ENCODE measurements around the gene BTBD18. TPM values are rescaled to one million over a fixed set of nuclear protein-coding genes. Genes with fewer than 3 reads are reported as not detected.

Gene BTBD18, protein sequence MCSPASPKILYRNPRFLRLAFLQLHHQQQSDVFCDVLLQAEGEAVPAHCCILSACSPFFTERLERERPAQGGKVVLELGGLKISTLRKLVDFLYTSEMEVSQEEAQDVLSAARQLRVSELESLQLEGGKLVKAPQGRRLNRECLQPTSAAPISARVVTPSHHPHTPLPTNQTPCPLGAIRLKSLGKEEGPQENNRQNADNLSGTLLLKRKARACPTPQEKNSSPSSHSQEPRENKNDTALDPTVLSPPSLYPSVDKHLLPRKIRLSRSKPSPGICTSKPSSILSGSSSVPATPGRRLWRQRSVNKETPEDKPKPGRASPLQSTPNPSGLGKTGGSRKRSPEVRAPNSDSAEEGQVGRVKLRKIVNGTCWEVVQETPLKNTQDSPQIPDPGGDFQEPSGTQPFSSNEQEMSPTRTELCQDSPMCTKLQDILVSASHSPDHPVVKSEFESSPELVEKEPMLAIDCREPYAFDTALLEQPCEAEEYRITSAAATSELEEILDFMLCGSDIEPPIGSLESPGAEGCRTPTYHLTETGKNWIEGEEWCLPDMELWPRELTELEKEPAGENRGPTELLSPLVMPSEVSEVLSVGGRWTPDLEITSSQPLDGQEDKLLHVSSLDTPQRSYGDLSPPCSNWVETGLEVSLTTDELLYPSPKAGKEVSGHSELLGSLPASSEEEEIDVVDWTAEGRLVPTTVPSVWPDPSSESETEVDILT
- not detected for total RNA-seq

DNA sequence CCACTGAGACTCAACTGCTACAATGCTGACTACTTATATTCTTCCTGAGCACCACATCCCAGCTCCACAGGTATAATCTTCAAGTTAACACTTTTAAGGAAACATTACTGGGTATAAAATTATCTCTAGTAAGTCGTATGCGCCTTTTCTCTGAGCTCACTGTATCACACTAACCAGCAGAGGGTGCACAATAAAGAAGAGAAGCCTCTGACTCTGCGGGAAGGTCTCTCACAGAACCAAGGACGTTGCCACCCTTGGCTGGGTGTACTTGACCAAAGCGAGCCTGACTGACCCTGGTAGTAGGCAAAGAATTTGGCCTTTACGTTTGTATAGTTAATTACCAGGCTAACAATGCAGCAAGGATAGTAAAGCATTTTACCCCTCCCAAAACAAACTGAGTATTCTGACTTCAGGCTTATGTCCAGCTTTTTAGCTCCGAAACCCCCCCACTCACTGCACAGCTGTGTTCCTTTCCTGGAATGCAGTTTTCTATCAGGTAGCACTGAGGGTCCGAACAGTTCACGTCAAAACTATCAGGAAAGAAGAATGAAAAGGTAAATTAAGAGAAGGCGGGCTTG lies at the start of gene BTBD18:
BTBD18 (minus strand) TSS at position 144 of the 578 bp plus-strand sequence. CDS start 631 bp downstream, outside the sequence.
- TF ChIP-seq EP300 (IDR thresholded peaks at IDR 0.05; ENCODE audit: low read depth) (no peak), POLR2AphosphoS5 (IDR thresholded peaks at IDR 0.05) (no peak), POLR2A (IDR thresholded peaks at IDR 0.05) (no peak)
- TF ChIP-seq, protein P1, sequence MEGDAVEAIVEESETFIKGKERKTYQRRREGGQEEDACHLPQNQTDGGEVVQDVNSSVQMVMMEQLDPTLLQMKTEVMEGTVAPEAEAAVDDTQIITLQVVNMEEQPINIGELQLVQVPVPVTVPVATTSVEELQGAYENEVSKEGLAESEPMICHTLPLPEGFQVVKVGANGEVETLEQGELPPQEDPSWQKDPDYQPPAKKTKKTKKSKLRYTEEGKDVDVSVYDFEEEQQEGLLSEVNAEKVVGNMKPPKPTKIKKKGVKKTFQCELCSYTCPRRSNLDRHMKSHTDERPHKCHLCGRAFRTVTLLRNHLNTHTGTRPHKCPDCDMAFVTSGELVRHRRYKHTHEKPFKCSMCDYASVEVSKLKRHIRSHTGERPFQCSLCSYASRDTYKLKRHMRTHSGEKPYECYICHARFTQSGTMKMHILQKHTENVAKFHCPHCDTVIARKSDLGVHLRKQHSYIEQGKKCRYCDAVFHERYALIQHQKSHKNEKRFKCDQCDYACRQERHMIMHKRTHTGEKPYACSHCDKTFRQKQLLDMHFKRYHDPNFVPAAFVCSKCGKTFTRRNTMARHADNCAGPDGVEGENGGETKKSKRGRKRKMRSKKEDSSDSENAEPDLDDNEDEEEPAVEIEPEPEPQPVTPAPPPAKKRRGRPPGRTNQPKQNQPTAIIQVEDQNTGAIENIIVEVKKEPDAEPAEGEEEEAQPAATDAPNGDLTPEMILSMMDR (IDR thresholded peaks at IDR 0.05) = peak; percentile 43 to 69 (median 53)
- peak; percentile 48 for DNase-seq
- intact Hi-C loops (cut with DNase I; ENCODE audit: low total_unique reads) (no loop called here), in situ Hi-C loops (cut with MboI; ENCODE audit: low pct_ligation_motif_present in 1 of 4, low pct_unique_long_range_greater_than_20kb in 1 of 4, low sequenced_read_pairs in 3 of 4) (no loop called here)
- no peaks in the 10 kb centered on the region for H3K27me3 ChIP-seq
- H3K4me1 ChIP-seq = peaks cover 0 to 11% (median 6%) of the 10 kb centered on the region in 4 donors
- H3K27ac ChIP-seq = peak within 1 kb of the TSS in 1 of 4 donors; percentile 2
- H3K36me3 ChIP-seq = no peaks in the 10 kb centered on the region
- H3K4me3 ChIP-seq = no peak within 1 kb of the TSS
- 47 to 83% methylated on average over 1 to 10 of the region's 10 CpGs for WGBS, 2 donors (ENCODE audit: low coverage in 1 of 2)
- no peaks in the 10 kb centered on the region for H3K9me3 ChIP-seq

DNA sequence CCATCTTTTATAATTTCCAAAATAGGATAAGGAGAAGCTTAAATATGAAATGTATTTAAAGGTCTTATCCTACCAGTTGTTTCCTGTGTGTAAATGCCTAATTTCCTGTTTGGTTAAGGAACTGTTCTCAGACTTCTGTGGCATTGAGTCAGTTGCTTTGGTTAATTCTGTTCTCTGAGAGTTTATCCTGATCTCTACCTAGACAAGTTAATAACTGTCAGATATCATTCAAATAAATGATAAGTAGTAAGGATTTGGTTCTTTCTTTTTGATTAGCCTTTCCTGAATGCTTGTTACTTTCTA lies 49.5 kb upstream of the BTBD18 start:
- in situ Hi-C loops (cut with MboI; ENCODE audit: low pct_ligation_motif_present in 1 of 4, low pct_unique_long_range_greater_than_20kb in 1 of 4, low sequenced_read_pairs in 3 of 4) = loop anchor here in 3 of 4 donors (5.0 to 25.0 kb wide), 6 partner anchors 39 to 711 kb away; partner anchors contain the start of genes OR5B21 (in 2 of the 3), SELENOH (in 2 of the 3), CTNND1 (in 1 of the 3) and UBE2L6 (in 1 of the 3)
- intact Hi-C loops (cut with DNase I; ENCODE audit: low total_unique reads) = loop anchor here (5.0 kb wide), 1 partner anchor 39 kb away; the partner anchor contains the start of gene CTNND1
- H3K36me3 ChIP-seq = peaks cover 0 to 59% (median 28%) of the 10 kb centered on the region in 4 donors
- TF ChIP-seq EP300 (IDR thresholded peaks at IDR 0.05; ENCODE audit: low read depth) = no peak
- TF ChIP-seq, protein P1 (IDR thresholded peaks at IDR 0.05) = no peak
- no peak for TF ChIP-seq POLR2AphosphoS5 (IDR thresholded peaks at IDR 0.05)
- no peak for TF ChIP-seq POLR2A (IDR thresholded peaks at IDR 0.05)
- H3K27ac ChIP-seq = peak overlapping the region; percentile 81 to 88 (median 86)
- H3K4me1 ChIP-seq = peaks cover 28 to 45% (median 34%) of the 10 kb centered on the region in 4 donors
- no peaks in the 10 kb centered on the region for H3K9me3 ChIP-seq
- H3K27me3 ChIP-seq = no peaks in the 10 kb centered on the region
- no peak overlapping the region for H3K4me3 ChIP-seq
- no peak for DNase-seq

DNA sequence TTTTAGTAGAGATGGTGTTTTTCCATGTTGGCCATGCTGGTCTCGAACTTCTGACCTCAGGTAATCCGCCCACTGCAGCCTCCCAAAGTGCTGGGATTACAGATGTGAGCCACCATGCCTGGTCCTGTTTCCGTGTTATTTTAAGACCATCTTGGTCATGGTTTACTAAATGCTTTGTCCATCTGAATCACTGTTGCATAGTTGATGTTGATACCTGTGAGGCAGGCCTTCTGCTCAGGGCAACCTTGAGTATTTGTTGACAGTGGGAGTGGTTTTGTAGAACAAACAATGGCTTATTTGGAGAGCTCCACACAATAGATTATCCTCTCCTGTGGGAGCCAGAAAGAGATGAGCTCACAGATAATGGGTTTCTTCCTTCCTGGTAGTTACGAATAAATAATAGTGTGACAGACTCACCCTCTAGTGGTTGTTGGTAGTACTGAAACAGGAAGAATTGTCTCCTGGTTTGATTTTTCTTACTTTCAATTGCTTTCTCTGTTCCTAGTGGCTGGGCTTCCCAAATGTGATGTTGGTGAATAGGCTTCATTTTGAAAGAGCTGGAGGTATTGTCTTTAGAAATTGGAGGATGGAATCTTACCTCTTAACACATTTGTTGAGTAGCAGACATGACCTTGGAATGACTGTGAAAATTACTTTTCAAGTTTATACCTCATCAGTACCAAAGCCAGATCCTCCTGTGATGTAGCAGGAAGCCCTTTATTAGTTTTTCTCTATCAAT lies 49.0 kb upstream of the BTBD18 start:
- in situ Hi-C loops (cut with MboI; ENCODE audit: low pct_ligation_motif_present in 1 of 4, low pct_unique_long_range_greater_than_20kb in 1 of 4, low sequenced_read_pairs in 3 of 4) = loop anchor here in 3 of 4 donors (5.0 to 25.0 kb wide), 6 partner anchors 38 to 712 kb away; partner anchors contain the start of genes OR5B21 (in 2 of the 3), SELENOH (in 2 of the 3), CTNND1 (in 1 of the 3) and UBE2L6 (in 1 of the 3)
- Histone ChIP-seq H3K9me3 (no peaks in the 10 kb centered on the region), H3K27me3 (no peaks in the 10 kb centered on the region), H3K4me3 (no peak overlapping the region), H3K36me3 (peaks cover 0 to 59% (median 28%) of the 10 kb centered on the region in 4 donors), H3K27ac (peak overlapping the region; percentile 81 to 88 (median 86)), H3K4me1 (peaks cover 28 to 50% (median 36%) of the 10 kb centered on the region in 4 donors)
- intact Hi-C loops (cut with DNase I; ENCODE audit: low total_unique reads) = loop anchor here (5.0 kb wide), 1 partner anchor 38 kb away; the partner anchor contains the start of gene CTNND1
- DNase-seq = no peak
- WGBS, 2 donors (ENCODE audit: low coverage in 1 of 2) = 0 to 44% methylated on average over 2 to 4 of the region's 4 CpGs
- no peak for TF ChIP-seq POLR2A (IDR thresholded peaks at IDR 0.05)
- peak in 2 of 3 donors; percentile 32 to 50 for TF ChIP-seq POLR2AphosphoS5 (IDR thresholded peaks at IDR 0.05)
- TF ChIP-seq, protein P1 (IDR thresholded peaks at IDR 0.05) = peak; percentile 89 to 99 (median 91)

Data from transverse colon (tissue), 4 donors.